GM18868 (cell line): ENCODE results near the gene NLRP11.

ENCODE experiments used
- ATAC-seq: cut with Tn5 transposase; IDR thresholded peaks from one replicate; pipeline ENCODE4 v1.9.1; 2021; ENCODE audit warnings: mild to moderate bottlenecking, moderate library complexity; ENCODE audit not compliant: unreplicated experiment

NLRP11 gene

GRCh38 chr19:55831846-55832245, at the start of gene NLRP11:
Gene NLRP11 (minus strand): TSS chr19:55831999. CDS start chr19:55818174, 13,825 bp downstream.
- ATAC-seq, result no peak

GRCh38 chr19:55877211-55877610, 45.4 kb upstream of the NLRP11 start:
- ATAC-seq, result no peak

- ATAC-seq, result no peak
These were observed 38.9 kb upstream of the NLRP11 start for GRCh38 chr19:55870736-55871135.

GRCh38 chr19:55867101-55867500, 35.3 kb upstream of the NLRP11 start:
- no peak for ATAC-seq

GRCh38 chr19:55866521-55866920, 34.7 kb upstream of the NLRP11 start:
- ATAC-seq, result no peak

- ATAC-seq, result no peak
These were observed 27.2 kb upstream of the NLRP11 start for GRCh38 chr19:55858969-55859368.

GRCh38 chr19:55858401-55858800, 26.6 kb upstream of the NLRP11 start:
- no peak for ATAC-seq

GRCh38 chr19:55857974-55858373, 26.2 kb upstream of the NLRP11 start:
- ATAC-seq, result no peak

- ATAC-seq, result peak; percentile 75
These were observed 25.4 kb upstream of the NLRP11 start for GRCh38 chr19:55857149-55857548.

GRCh38 chr19:55855160-55855559, 23.4 kb upstream of the NLRP11 start:
- ATAC-seq, result no peak

- ATAC-seq, result no peak
These were observed 7.1 kb upstream of the NLRP11 start for GRCh38 chr19:55838906-55839305.

- no peak for ATAC-seq
These were observed 6.5 kb upstream of the NLRP11 start for GRCh38 chr19:55838251-55838650.

GRCh38 chr19:55836340-55836739, 4.5 kb upstream of the NLRP11 start, which contains the start of gene NLRP4:
Gene NLRP4 (plus strand): TSS chr19:55836540. CDS start chr19:55852081, 15,541 bp downstream.
- no peak for ATAC-seq

GRCh38 chr19:55832676-55833075, 877 bp upstream of the NLRP11 start:
- no peak for ATAC-seq

- ATAC-seq, result peak; percentile 67
These were observed 1.1 kb downstream of the NLRP11 start for GRCh38 chr19:55830656-55831055.

GRCh38 chr19:55820037-55820436, 11.8 kb downstream of the NLRP11 start:
- ATAC-seq, result peak; percentile 41

- no peak for ATAC-seq
These were observed 17.9 kb downstream of the NLRP11 start for GRCh38 chr19:55813906-55814305.

- ATAC-seq, result no peak
These were observed 19.4 kb downstream of the NLRP11 start for GRCh38 chr19:55812449-55812848.

- no peak for ATAC-seq
These were observed 20.5 kb downstream of the NLRP11 start for GRCh38 chr19:55811340-55811739.

GRCh38 chr19:55809381-55810058, 22.3 kb downstream of the NLRP11 start:
- no peak for ATAC-seq

GRCh38 chr19:55802281-55802680, 29.5 kb downstream of the NLRP11 start:
- no peak for ATAC-seq

GRCh38 chr19:55801416-55801815, 30.4 kb downstream of the NLRP11 start:
- ATAC-seq, result no peak

GRCh38 chr19:55795021-55795420, 36.8 kb downstream of the NLRP11 start:
- no peak for ATAC-seq
